Keratinocyte (primary cell): ENCODE data around the gene ENO1. TPM values are rescaled to one million over a fixed set of nuclear protein-coding genes. Genes with fewer than 3 reads are reported as not detected.

ENCODE experiments used
- DNase-seq: peaks from one replicate; pipeline ENCODE4 v3.0.0-alpha.2; 2011; ENCODE audit warnings: low read depth, missing footprints, low spot score
- FAIRE-seq: peaks from 2 replicates; lab custom pipeline; 2011; peaks lifted over from hg19 to GRCh38; lab: Jason Lieb, UNC
- H2AFZ ChIP-seq: 2 replicates; pipeline ENCODE4 v1.6.0; 2012; ENCODE audit warnings: low read length, control low read depth, inconsistent platforms; ENCODE audit not compliant: control insufficient read depth
- H3K27ac ChIP-seq: 2 replicates; pipeline ENCODE4 v1.5.1; 2011; ENCODE audit warnings: low read length; ENCODE audit not compliant: control insufficient read depth, insufficient read depth
- H3K27me3 ChIP-seq: 3 replicates; pipeline ENCODE4 v1.6.0; 2011; ENCODE audit warnings: low read length; ENCODE audit not compliant: control insufficient read depth, insufficient read depth; ENCODE audit errors: extremely low read depth
- H3K36me3 ChIP-seq, 2 experiments: 2 replicates in 1 of 2; 3 replicates in 1 of 2; pipeline ENCODE4 v1.5.1; 2011; ENCODE audit warnings: low read length in 2 of 2, mild to moderate bottlenecking in 1 of 2; ENCODE audit not compliant: control insufficient read depth in 2 of 2, insufficient read depth in 2 of 2; ENCODE audit errors: extremely low read depth in 1 of 2
- H3K4me1 ChIP-seq: 3 replicates; pipeline ENCODE4 v1.5.1; 2011; ENCODE audit warnings: low read length; ENCODE audit not compliant: control insufficient read depth, insufficient read depth; ENCODE audit errors: extremely low read depth
- H3K4me2 ChIP-seq: 3 replicates; pipeline ENCODE4 v1.6.0; 2011; ENCODE audit warnings: low read depth, low read length; ENCODE audit not compliant: control insufficient read depth, insufficient read depth; ENCODE audit errors: extremely low read depth
- H3K4me3 ChIP-seq, 3 experiments: fragments of 200-600 bp in 1 of 3; sonication (generic) in 1 of 3; 2 replicates in 2 of 3; 3 replicates in 1 of 3; pipeline ENCODE4 v1.5.1; 2011 to 2016; ENCODE audit warnings: low read length in 3 of 3, mild to moderate bottlenecking in 3 of 3, control low read depth in 2 of 3, inconsistent platforms in 1 of 3, low read depth in 1 of 3, mixed read lengths in 1 of 3, mixed run types in 1 of 3, moderate library complexity in 1 of 3; ENCODE audit not compliant: control insufficient read depth in 2 of 3, insufficient read depth in 2 of 3; ENCODE audit errors: extremely low read depth in 1 of 3
- H3K79me2 ChIP-seq: 2 replicates; pipeline ENCODE4 v1.6.0; 2012; ENCODE audit warnings: low read length; ENCODE audit not compliant: control insufficient read depth, insufficient read depth
- H3K9ac ChIP-seq: 3 replicates; pipeline ENCODE4 v1.6.0; 2011; ENCODE audit warnings: low read length; ENCODE audit not compliant: control insufficient read depth, insufficient read depth; ENCODE audit errors: extremely low read depth
- H3K9me1 ChIP-seq: 3 replicates; pipeline ENCODE4 v1.6.0; 2011; ENCODE audit warnings: low read length; ENCODE audit not compliant: control insufficient read depth, insufficient read depth; ENCODE audit errors: extremely low read depth
- H3K9me3 ChIP-seq: 2 replicates; pipeline ENCODE4 v1.5.1; 2012; ENCODE audit warnings: low read depth, low read length; ENCODE audit not compliant: control insufficient read depth
- H4K20me1 ChIP-seq: 3 replicates; pipeline ENCODE4 v1.6.0; 2011; ENCODE audit warnings: low read length; ENCODE audit not compliant: control insufficient read depth, insufficient read depth; ENCODE audit errors: extremely low read depth
- CTCF ChIP-seq, 3 experiments: IDR thresholded peaks in 1 of 3; conservative IDR thresholded peaks in 1 of 3; optimal IDR thresholded peaks in 1 of 3; 2 replicates in 2 of 3; 3 replicates in 1 of 3; pipeline versions ENCODE3 to v1.5.1; 2011; ENCODE audit warnings: low read length in 3 of 3, mild to moderate bottlenecking in 3 of 3, moderate library complexity in 2 of 3, control low read depth in 1 of 3, inconsistent platforms in 1 of 3; ENCODE audit not compliant: insufficient read depth in 2 of 3; ENCODE audit errors: extremely low read depth in 1 of 3
- EZH2 ChIP-seq: IDR thresholded peaks from one replicate; pipeline ENCODE4 v1.6.1; 2012; ENCODE audit warnings: inconsistent platforms, mild to moderate bottlenecking, low read length, moderate library complexity
- dilution Hi-C: fragments of 300-500 bp; cut with MboI; formaldehyde crosslinking; loops from one replicate; pipeline ENCODE4 v1.7.0; 2020; ENCODE audit warnings: low sequenced_read_pairs; ENCODE audit not compliant: extremely low pct_ligation_motif_present
- polyA plus RNA-seq, 5 experiments: library from polyadenylated mRNA; depleted of rRNA in 3 of 5; stranded (reverse) in 3 of 5; stranded (forward) in 1 of 5; unstranded in 1 of 5; fragments of >200 nt; gene quantifications; 1 replicate in 1 of 5; 2 replicates in 3 of 5; 3 replicates in 1 of 5; pipeline versions ENCODE4 v1.2.1 to v1.2.3, GENCODE V29; 2011 to 2012; ENCODE audit warnings: missing spikeins in 2 of 5, low read depth in 1 of 5, low replicate concordance in 1 of 5

The ENO1 gene
- polyA plus RNA-seq, 1 donor (not counting 4 experiments of a cell fraction or from before 2014, with no cell fraction given): 1,908 TPM

DNA sequence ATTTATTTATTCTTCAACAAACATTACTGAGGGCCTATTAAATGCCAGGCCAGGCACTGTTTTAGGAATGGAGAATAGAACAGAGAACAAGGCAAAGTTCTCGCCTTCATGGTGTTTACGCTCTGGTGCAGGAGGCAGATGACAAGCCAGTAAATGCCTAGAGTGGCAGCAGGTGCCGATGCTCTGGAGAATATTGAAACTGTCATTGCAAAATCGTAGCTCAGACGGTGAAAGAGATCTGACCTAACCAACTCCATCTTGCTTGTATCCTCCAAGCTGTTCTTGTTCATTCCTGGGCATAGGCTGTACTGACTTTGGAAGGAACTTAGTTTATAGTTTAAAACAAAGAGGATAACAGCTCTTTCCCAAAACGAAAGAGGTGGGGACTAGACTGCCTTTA is 13.5 kb upstream of the ENO1 start:
- no peaks in the 10 kb centered on the region for H3K27me3 ChIP-seq
- no peak overlapping the region for H2AFZ ChIP-seq
- H3K4me1 ChIP-seq: peaks cover 21% of the 10 kb centered on the region
- no peaks in the 10 kb centered on the region for H4K20me1 ChIP-seq
- no peak overlapping the region for H3K27ac ChIP-seq
- H3K4me3 ChIP-seq: no peak overlapping the region
- no peaks in the 10 kb centered on the region for H3K9me1 ChIP-seq
- no peaks in the 10 kb centered on the region for H3K36me3 ChIP-seq
- no peak overlapping the region for H3K4me2 ChIP-seq
- no peaks in the 10 kb centered on the region for H3K79me2 ChIP-seq
- FAIRE-seq: no peak
- no peak for DNase-seq
- no peaks in the 10 kb centered on the region for H3K9me3 ChIP-seq
- H3K9ac ChIP-seq: no peak overlapping the region
- dilution Hi-C loops: no loop called here
- TF ChIP-seq CTCF (optimal IDR thresholded peaks at IDR 0.05 in 1 of 3, IDR thresholded peaks at IDR 0.05 in 1 of 3, conservative IDR thresholded peaks at IDR 0.05 in 1 of 3; ENCODE audit: extremely low read depth in 1 of 3, insufficient read depth in 2 of 3, low read length in 3 of 3) (no peak), EZH2 (no peak)

DNA sequence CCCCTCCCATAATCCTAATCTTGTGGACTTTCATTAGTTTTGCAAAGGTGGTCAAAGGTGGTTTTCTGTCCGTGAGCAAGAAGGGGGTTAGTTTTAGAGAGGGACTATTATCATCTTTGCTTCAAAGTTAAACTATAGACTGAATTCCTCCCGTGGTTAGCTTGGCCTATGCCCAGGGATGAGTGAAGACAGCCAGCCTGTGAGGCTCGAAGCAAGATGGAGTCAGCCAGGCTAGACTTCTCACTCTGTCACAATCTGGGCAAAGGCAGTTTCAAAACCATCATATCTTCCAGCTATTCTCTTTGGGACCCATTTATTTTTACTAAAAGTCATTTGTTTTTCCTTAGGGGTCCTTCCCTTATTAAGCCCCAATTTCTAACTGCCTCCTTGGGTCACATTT is 12.9 kb upstream of the ENO1 start:
- Histone ChIP-seq H3K9me1 (no peaks in the 10 kb centered on the region), H3K9me3 (no peaks in the 10 kb centered on the region), H3K79me2 (no peaks in the 10 kb centered on the region)

More for the DNA sequence above, 12.9 kb upstream of the ENO1 start:
- dilution Hi-C loops: no loop called here
- Histone ChIP-seq H3K36me3 (no peaks in the 10 kb centered on the region), H3K27me3 (no peaks in the 10 kb centered on the region), H3K9ac (no peak overlapping the region), H3K4me3 (no peak overlapping the region), H4K20me1 (no peaks in the 10 kb centered on the region), H3K27ac (no peak overlapping the region), H3K4me1 (peaks cover 17% of the 10 kb centered on the region), H2AFZ (no peak overlapping the region), H3K4me2 (no peak overlapping the region)
- TF ChIP-seq EZH2 (no peak), CTCF (optimal IDR thresholded peaks at IDR 0.05 in 1 of 3, IDR thresholded peaks at IDR 0.05 in 1 of 3, conservative IDR thresholded peaks at IDR 0.05 in 1 of 3; ENCODE audit: extremely low read depth in 1 of 3, insufficient read depth in 2 of 3, low read length in 3 of 3) (no peak)
- FAIRE-seq (no peak), DNase-seq (no peak)
